ENCODE data around the gene COPZ2. TPM values are rescaled to one million over a fixed set of nuclear protein-coding genes. Genes with fewer than 3 reads are reported as not detected.

Gene COPZ2
- total RNA-seq, 2 experiments from 2014 or later, result 4.3 to 4.6 TPM

DNA sequence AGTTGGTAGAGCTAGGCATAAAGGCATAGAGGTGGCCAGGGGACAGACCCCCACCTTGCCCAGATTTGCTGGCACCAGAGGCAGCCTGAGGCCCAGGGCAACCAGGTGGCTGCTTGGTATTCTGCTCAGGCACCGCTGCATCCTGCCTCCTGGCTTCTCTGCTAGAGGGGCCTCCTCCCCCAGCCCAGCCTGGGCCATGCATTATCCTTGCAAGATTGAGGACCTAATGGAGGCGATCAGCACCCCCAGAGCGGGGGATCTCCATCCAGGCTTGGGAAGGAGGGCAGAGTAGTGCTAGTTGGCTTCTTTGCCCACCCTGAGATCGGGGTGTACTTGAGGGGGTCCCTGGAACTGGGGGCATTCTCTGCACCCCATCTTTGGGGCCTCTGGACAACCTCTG, 42.9 kb downstream of the COPZ2 start:
- ChIA-PET POLR2A (interaction anchor here (1.3 to 1.5 kb wide), 2 partner anchors 11 to 23 kb away, joined by 4 to 5 read pairs; no protein-coding TSS in a partner anchor), CTCF (interaction anchor here (0.8 to 1.4 kb wide), 2 partner anchors 11 to 13 kb away, joined by 3 read pairs; no protein-coding TSS in a partner anchor)
- TF ChIP-seq, protein P1, sequence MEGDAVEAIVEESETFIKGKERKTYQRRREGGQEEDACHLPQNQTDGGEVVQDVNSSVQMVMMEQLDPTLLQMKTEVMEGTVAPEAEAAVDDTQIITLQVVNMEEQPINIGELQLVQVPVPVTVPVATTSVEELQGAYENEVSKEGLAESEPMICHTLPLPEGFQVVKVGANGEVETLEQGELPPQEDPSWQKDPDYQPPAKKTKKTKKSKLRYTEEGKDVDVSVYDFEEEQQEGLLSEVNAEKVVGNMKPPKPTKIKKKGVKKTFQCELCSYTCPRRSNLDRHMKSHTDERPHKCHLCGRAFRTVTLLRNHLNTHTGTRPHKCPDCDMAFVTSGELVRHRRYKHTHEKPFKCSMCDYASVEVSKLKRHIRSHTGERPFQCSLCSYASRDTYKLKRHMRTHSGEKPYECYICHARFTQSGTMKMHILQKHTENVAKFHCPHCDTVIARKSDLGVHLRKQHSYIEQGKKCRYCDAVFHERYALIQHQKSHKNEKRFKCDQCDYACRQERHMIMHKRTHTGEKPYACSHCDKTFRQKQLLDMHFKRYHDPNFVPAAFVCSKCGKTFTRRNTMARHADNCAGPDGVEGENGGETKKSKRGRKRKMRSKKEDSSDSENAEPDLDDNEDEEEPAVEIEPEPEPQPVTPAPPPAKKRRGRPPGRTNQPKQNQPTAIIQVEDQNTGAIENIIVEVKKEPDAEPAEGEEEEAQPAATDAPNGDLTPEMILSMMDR (IDR thresholded peaks at IDR 0.05), result no peak
- Mint-ChIP-seq H3K4me1 (ENCODE audit: low read depth) (no peaks in the 10 kb centered on the region), H3K9me3 (no peaks in the 10 kb centered on the region), H3K27me3 (peaks cover 2% of the 10 kb centered on the region), H3K27ac (no peak overlapping the region), H3K4me3 (no peak overlapping the region), H3K36me3 (ENCODE audit: low read depth) (no peaks in the 10 kb centered on the region)
- DNase-seq, result no peak
- ATAC-seq, result no peak
- intact Hi-C loops (cut with micrococcal nuclease), result no loop called here

DNA sequence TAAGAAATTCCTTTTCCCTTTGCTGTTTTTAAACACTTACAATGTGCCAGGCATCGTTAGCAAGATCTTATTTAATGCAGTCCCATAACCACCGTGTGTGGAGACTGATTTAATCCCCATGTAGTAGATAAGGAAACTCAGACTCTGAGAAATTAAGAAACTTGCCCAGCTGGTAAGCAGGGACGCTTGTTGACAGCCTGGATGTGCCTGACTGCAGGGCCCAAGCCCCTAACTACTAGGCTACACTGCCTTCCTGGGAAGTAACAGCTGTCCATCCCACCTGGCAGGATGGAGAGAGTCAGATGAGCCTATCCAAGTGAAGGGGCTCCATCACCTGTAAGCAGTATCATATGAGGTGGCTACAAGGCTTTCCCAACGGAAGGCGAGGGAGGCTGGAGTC, 43.6 kb downstream of the COPZ2 start:
- H3K36me3 Mint-ChIP-seq (ENCODE audit: low read depth), result no peaks in the 10 kb centered on the region
- ATAC-seq (no peak), DNase-seq (no peak)
- H3K9me3 Mint-ChIP-seq, result no peaks in the 10 kb centered on the region
- H3K4me3 Mint-ChIP-seq, result no peak overlapping the region
- intact Hi-C loops (cut with micrococcal nuclease), result no loop called here
- TF ChIP-seq, protein P1 (IDR thresholded peaks at IDR 0.05), result no peak
- POLR2A ChIA-PET, result interaction anchor here (1.3 kb wide), 1 partner anchor 22 kb away, joined by 5 read pairs; no protein-coding TSS in a partner anchor
- no peaks in the 10 kb centered on the region for H3K4me1 Mint-ChIP-seq (ENCODE audit: low read depth)
- H3K27ac Mint-ChIP-seq, result no peak overlapping the region
- CTCF ChIA-PET, result interaction anchor here (0.8 to 1.4 kb wide), 2 partner anchors 11 to 14 kb away, joined by 3 read pairs; no protein-coding TSS in a partner anchor
- H3K27me3 Mint-ChIP-seq, result peaks cover 2% of the 10 kb centered on the region

DNA sequence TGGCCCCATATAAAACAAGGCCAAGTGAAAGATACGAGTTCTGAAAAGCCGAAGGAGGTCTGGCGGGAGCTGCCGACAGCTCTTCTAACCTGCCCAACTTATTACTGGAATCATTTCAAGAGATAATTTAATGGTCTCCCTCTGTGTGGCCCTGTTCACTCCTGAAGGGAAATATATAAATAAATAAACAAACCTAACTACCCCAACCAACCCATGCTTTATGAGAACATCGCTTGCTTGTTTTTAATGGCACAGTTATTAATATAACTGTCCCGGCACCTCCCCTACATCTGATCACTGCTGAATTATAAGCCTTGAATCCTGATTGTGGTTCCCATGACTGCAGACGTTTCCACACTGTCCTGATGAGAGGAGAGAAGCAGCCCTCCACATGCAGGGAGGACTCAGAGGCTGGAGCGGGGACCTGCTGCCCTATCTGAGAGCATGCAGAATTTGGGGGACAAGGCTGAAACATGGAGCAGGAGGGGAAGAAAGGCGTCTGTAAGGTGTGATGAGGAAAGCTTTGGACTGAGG, 44.5 kb downstream of the COPZ2 start:
- Mint-ChIP-seq H3K36me3 (ENCODE audit: low read depth) (no peaks in the 10 kb centered on the region), H3K27me3 (peaks cover 2% of the 10 kb centered on the region), H3K27ac (no peak overlapping the region), H3K4me3 (no peak overlapping the region), H3K9me3 (no peaks in the 10 kb centered on the region), H3K4me1 (ENCODE audit: low read depth) (no peaks in the 10 kb centered on the region)
- ChIA-PET CTCF (interaction anchor here (0.9 to 1.4 kb wide), 2 partner anchors 10 to 25 kb away, joined by 3 read pairs; no protein-coding TSS in a partner anchor), POLR2A (no interaction called here)
- intact Hi-C loops (cut with micrococcal nuclease), result no loop called here
- DNase-seq, result no peak
- TF ChIP-seq, protein P1 (IDR thresholded peaks at IDR 0.05), result no peak
- ATAC-seq, result no peak

DNA sequence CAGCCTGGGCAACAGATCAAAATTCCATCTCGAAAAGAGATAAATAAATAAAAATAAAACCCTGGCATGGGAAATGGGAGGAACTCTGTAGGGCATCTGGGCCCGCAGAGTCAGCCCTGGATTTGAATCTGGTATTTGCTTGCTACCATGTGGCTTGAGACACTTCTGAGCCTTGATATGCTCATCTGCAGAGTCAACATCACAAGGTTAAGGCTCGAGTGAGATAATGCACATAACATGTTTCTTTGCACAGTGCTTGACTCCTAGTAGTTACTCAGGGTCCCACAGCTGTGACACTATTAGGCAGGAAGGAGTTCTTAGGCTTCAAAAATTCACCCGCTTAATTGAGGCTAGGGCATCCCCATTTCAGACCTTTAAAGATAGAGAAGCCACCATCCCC, 45.4 kb downstream of the COPZ2 start:
- no peak overlapping the region for H3K27ac Mint-ChIP-seq
- H3K4me3 Mint-ChIP-seq, result no peak overlapping the region
- H3K27me3 Mint-ChIP-seq, result peaks cover 2% of the 10 kb centered on the region
- H3K4me1 Mint-ChIP-seq (ENCODE audit: low read depth), result no peaks in the 10 kb centered on the region
- intact Hi-C loops (cut with micrococcal nuclease), result no loop called here
- TF ChIP-seq, protein P1 (IDR thresholded peaks at IDR 0.05), result no peak
- CTCF ChIA-PET, result no interaction called here
- ATAC-seq, result no peak
- H3K36me3 Mint-ChIP-seq (ENCODE audit: low read depth), result no peaks in the 10 kb centered on the region
- no peak for DNase-seq
- POLR2A ChIA-PET, result no interaction called here
- no peaks in the 10 kb centered on the region for H3K9me3 Mint-ChIP-seq

DNA sequence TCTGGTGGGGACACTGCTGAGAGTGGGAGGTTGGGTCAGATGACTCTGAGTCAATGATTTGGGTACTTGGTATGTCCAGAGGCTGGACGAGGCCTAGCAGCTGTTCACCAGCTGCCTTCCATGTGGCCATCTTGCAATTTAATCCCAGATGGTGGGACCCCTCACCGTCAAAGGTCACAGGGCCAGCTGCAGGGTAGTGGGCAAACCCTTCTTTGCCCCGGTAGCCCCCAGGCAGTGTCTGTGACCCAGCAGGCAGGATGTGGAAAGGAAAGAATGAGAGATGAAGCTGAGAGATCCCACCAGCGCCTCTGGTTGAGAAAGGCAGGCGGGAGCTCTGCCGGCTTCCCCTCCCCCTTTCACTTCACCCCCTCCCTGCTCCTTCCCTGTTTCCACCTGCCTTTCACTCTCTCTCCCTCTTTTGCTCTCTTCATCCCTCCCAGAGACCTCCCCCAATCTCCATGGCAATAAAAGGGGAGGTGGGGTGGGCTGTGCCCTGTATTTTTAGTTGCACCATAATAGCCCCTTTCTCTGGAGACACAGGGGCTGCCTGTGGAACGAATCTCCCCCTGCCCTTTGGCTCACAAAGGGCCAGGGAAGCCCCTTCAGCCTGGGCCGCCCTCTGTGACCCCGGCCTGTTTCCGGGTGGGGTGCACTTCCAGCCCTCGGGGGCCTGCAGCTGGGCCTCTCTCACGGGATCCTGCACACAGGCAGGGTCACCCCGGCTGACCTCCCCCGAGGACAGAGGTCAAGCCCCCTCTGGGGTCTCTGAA, 46.5 kb downstream of the COPZ2 start:
- DNase-seq (no peak), ATAC-seq (no peak)
- Mint-ChIP-seq H3K9me3 (no peaks in the 10 kb centered on the region), H3K36me3 (ENCODE audit: low read depth) (no peaks in the 10 kb centered on the region), H3K27me3 (no peaks in the 10 kb centered on the region), H3K27ac (no peak overlapping the region), H3K4me1 (ENCODE audit: low read depth) (no peaks in the 10 kb centered on the region), H3K4me3 (no peak overlapping the region)
- ChIA-PET POLR2A (interaction anchor here (0.7 kb wide), 1 partner anchor 82 kb away, joined by 3 read pairs; no protein-coding TSS in a partner anchor), CTCF (interaction anchor here (1.2 kb wide), 1 partner anchor 45 kb away, joined by 4 read pairs; no protein-coding TSS in a partner anchor)
- TF ChIP-seq, protein P1 (IDR thresholded peaks at IDR 0.05), result no peak
- intact Hi-C loops (cut with micrococcal nuclease), result no loop called here
